Activated naive CD8-positive, alpha-beta T cell treated with anti-CD3 and anti-CD28 coated beads, Interleukin-2, amount 10 ng/mL, durations not matched to agents 7 days and 5 days (primary cell): ENCODE data around the gene LTBP2. TPM values are rescaled to one million over a fixed set of nuclear protein-coding genes. Genes with fewer than 3 reads are reported as not detected.
A peak's percentile ranks its signal among the peaks of the same experiment; 100 is the strongest.
"Not testable (repeated sequence)": the region's sequence is repeated elsewhere in the genome, so short reads cannot be mapped to it uniquely, and the experiment has no call there.

Experiments used
- ATAC-seq: fragments of 150-1000 bp; cut with Tn5 transposase; one replicate; pipeline ENCODE4 v1.10.0; 2021; ENCODE audit warnings: low read depth, moderate library complexity
- POLR2A ChIA-PET: fragments of 350-600 bp; sonication (Branson Sonifier 250); formaldehyde crosslinking; loops from one replicate; lab custom pipeline; 2021; ENCODE audit warnings: antibody characterized with exemption; lab: Charles Lee
- DNase-seq: peaks from one replicate; pipeline ENCODE4 v3.0.0; 2021
- H3K27ac Mint-ChIP-seq: one replicate; pipeline ENCODE4 v1.8.0; 2022; ENCODE audit warnings: mild to moderate bottlenecking, mixed read lengths
- H3K27me3 Mint-ChIP-seq: one replicate; pipeline ENCODE4 v1.8.0; 2022; ENCODE audit warnings: mild to moderate bottlenecking, moderate library complexity, mixed read lengths
- H3K36me3 Mint-ChIP-seq: one replicate; pipeline ENCODE4 v1.8.0; 2021; ENCODE audit warnings: mild to moderate bottlenecking, mixed read lengths
- H3K4me1 Mint-ChIP-seq: one replicate; pipeline ENCODE4 v1.8.0; 2021; ENCODE audit warnings: mixed read lengths
- H3K4me3 Mint-ChIP-seq: one replicate; pipeline ENCODE4 v1.8.0; 2022; ENCODE audit warnings: mild to moderate bottlenecking, moderate library complexity, mixed read lengths
- H3K9me3 Mint-ChIP-seq: one replicate; pipeline ENCODE4 v1.8.0; 2021; ENCODE audit warnings: mixed read lengths
- total RNA-seq, 2 experiments: library from RNA; stranded (reverse); gene quantifications; one replicate each; pipeline ENCODE4 v1.2.3, GENCODE V29; 2021

Gene LTBP2
- total RNA-seq, 2 experiments from 2014 or later = 0.28 to 1.1 TPM

DNA sequence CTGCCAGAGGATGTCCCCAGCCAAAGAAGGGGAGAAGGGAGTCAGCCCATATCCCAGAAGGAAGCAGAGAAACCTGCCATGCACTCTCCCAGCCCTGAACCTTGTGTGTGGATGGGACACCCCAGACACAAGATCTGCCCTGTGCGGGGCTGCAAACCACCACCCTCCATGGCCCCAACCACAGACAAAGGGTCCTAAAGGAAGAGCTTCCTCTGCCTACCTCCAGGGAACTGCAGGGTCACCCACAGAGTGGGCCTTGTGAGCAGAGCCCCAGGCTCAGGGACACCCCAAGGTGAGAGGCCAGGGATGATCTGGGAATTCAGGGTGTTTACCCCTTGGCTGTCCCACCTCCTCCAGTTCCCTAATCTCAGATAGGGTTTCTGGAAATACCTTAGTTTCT, 62.0 kb downstream of the LTBP2 start:
- peaks cover 19% of the 10 kb centered on the region for H3K27me3 Mint-ChIP-seq
- H3K36me3 Mint-ChIP-seq = no peaks in the 10 kb centered on the region
- DNase-seq (no peak), ATAC-seq (no peak)
- POLR2A ChIA-PET = no interaction called here
- peak overlapping the region; percentile 30 for H3K27ac Mint-ChIP-seq
- H3K4me3 Mint-ChIP-seq = no peak overlapping the region
- no peaks in the 10 kb centered on the region for H3K9me3 Mint-ChIP-seq
- peaks cover 2% of the 10 kb centered on the region for H3K4me1 Mint-ChIP-seq

DNA sequence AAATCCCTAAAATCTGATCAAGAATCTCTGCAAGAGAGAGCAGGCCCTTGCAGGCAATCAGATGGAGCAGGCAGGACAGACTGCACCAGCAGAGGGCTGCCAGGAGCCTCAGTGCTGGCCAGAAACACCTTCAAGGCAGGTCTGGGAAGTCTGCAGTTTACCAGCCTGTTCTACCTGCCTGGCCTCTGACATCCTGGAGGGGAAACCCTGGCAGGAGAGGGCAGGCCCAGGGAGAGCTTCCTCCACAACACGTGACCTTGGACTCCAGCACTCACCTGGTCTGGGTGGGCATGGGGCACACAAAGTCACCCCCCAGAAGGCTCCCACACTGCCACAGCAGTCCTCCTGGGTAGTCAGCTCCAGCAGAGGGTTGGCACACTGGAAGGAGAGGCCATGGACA, 62.4 kb downstream of the LTBP2 start:
- POLR2A ChIA-PET = no interaction called here
- no peak for ATAC-seq

DNA sequence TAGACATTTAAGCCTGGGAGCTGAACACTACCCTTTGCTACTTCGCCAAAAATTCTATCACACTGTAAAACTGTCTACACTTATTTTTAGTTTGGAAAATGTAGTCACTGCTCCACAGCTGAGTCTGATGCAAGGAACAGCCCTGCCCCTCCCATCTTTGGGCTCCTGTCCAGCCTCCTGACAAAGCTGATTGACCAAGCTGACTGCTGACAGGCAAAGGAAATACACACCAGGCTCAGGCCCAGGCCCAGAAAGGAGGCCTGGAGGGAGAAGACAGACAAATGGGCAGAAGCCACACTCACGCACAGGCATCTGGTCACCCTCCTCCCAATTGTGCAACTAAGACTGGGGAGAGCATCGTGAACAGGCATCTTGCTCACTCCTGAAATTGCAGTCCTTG, 63.2 kb downstream of the LTBP2 start:
- Mint-ChIP-seq H3K27ac (no peak overlapping the region), H3K4me1 (no peaks in the 10 kb centered on the region), H3K27me3 (peaks cover 19% of the 10 kb centered on the region), H3K36me3 (no peaks in the 10 kb centered on the region), H3K9me3 (no peaks in the 10 kb centered on the region), H3K4me3 (no peak overlapping the region)
- ATAC-seq = no peak
- POLR2A ChIA-PET = no interaction called here
- DNase-seq = no peak

More for the DNA sequence above, 62.4 kb downstream of the LTBP2 start:
- peaks cover 2% of the 10 kb centered on the region for H3K4me1 Mint-ChIP-seq
- no peak overlapping the region for H3K27ac Mint-ChIP-seq
- H3K4me3 Mint-ChIP-seq = no peak overlapping the region
- DNase-seq = no peak
- H3K9me3 Mint-ChIP-seq = no peaks in the 10 kb centered on the region
- peaks cover 19% of the 10 kb centered on the region for H3K27me3 Mint-ChIP-seq
- no peaks in the 10 kb centered on the region for H3K36me3 Mint-ChIP-seq

DNA sequence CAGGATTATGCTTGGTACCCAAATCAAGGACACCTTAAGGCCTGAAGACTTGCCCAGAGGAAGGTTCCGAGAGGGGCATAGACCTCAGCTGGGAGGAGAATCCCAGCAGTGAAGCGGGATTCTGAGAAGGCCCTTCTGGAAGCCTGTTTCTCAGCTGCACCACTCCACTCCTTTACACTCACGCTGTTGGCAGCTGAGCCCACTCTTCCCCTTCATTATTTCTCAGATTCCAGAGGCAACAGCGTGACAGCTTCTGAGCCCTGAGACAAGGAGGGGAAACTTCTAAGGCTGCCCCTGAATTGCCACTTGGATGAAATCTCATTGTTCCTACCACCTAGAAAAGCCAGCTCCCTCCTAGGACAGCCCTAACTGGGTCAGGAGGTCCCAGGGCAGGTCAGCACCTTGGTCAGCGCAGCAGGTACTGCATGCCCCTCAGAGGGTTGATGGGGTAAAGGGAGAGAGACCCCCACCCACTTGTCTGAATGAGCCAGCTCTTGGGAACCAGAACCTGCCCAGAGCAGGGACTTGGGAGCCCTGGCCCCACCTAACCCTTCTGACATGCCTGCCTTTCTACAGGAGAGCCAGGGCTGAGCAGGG, 64.6 kb downstream of the LTBP2 start:
- ATAC-seq (no peak), DNase-seq (no peak)
- H3K27me3 Mint-ChIP-seq = peaks cover 13% of the 10 kb centered on the region
- no peaks in the 10 kb centered on the region for H3K36me3 Mint-ChIP-seq
- H3K27ac Mint-ChIP-seq = no peak overlapping the region
- no peak overlapping the region for H3K4me3 Mint-ChIP-seq
- no peaks in the 10 kb centered on the region for H3K9me3 Mint-ChIP-seq
- POLR2A ChIA-PET = no interaction called here
- no peaks in the 10 kb centered on the region for H3K4me1 Mint-ChIP-seq

DNA sequence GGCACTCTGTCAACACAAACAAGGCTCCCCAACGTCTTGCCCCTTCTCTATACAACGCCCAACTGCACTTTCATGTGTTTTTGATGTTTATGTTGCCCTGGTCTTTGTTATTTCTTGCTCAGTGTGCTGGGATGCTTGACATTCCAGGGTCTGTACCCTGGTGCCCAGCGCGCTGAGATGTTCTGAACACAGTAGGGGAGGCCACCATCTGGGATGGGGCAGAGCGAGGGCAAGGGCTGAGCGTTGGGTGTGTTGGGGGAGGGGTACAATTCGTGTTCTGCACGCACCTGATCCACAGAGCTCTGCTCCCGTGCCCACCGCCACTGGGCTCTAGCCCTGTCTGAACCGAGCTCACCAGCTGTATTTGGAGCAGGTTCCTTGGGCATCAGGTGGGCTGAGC, 65.6 kb downstream of the LTBP2 start:
- Mint-ChIP-seq H3K27ac (no peak overlapping the region), H3K27me3 (peaks cover 11% of the 10 kb centered on the region), H3K9me3 (no peaks in the 10 kb centered on the region), H3K36me3 (no peaks in the 10 kb centered on the region), H3K4me3 (no peak overlapping the region), H3K4me1 (no peaks in the 10 kb centered on the region)
- ATAC-seq = no peak
- POLR2A ChIA-PET = no interaction called here
- no peak for DNase-seq

DNA sequence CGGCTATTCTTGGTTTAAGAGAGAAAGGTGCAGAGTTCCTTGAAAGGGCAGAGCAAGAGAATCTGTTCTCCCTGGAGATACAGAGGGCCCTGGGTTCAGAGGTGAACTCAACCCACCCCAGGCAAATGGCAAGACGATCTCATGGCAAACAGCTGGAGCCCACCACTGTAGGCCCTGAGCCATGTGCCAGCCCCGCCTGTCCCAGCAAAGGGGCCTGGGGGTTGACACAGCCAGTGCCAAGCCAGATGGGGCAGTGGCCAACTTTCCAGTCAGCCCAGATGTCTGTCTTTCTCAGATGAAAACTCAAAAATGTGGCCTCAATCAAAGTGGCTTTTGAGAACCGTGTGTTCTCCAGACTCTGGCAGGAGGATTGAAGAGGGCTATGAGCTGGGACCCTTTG, 66.7 kb downstream of the LTBP2 start:
- H3K27ac Mint-ChIP-seq = no peak overlapping the region
- no peak for DNase-seq
- H3K36me3 Mint-ChIP-seq = no peaks in the 10 kb centered on the region
- ATAC-seq = no peak
- no peaks in the 10 kb centered on the region for H3K4me1 Mint-ChIP-seq
- H3K27me3 Mint-ChIP-seq = peaks cover 11% of the 10 kb centered on the region
- no peak overlapping the region for H3K4me3 Mint-ChIP-seq
- POLR2A ChIA-PET = no interaction called here
- no peaks in the 10 kb centered on the region for H3K9me3 Mint-ChIP-seq

DNA sequence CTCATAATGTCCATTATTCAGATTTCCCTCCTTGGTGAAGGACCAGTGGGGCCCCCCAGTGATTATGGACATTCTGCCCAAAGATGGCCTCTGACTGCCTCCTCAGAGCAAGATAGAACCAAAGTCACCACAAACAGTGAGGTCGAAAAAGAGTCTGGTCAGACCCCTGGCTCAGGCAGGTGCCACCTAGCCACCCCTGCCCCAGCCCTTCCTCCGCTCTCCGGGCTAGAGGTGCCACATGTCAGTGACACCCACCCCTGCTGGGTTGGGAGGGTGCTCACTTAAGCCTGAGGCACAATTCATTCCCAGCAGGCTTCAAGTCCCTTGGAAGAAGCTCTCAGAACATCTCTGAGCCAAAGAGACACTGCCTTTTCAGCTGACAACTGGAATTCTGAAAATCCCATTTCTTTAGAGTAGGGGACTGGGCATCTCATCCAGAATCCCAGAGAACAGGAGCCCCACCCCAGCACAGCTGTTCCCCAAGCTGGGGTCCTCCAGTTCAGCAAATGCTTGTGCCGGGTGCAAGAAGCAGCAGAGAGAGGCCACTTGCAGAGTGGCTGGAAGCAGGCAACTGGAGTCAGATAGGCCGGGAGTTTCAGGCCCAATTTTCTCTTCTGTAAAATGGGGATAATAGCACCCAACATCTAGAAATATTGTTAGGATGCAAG, 68.1 kb downstream of the LTBP2 start:
- Mint-ChIP-seq H3K27ac (no peak overlapping the region), H3K4me1 (no peaks in the 10 kb centered on the region), H3K36me3 (no peaks in the 10 kb centered on the region), H3K27me3 (peaks cover 15% of the 10 kb centered on the region), H3K4me3 (no peak overlapping the region), H3K9me3 (no peaks in the 10 kb centered on the region)
- DNase-seq (no peak), ATAC-seq (no peak)
- POLR2A ChIA-PET = no interaction called here

DNA sequence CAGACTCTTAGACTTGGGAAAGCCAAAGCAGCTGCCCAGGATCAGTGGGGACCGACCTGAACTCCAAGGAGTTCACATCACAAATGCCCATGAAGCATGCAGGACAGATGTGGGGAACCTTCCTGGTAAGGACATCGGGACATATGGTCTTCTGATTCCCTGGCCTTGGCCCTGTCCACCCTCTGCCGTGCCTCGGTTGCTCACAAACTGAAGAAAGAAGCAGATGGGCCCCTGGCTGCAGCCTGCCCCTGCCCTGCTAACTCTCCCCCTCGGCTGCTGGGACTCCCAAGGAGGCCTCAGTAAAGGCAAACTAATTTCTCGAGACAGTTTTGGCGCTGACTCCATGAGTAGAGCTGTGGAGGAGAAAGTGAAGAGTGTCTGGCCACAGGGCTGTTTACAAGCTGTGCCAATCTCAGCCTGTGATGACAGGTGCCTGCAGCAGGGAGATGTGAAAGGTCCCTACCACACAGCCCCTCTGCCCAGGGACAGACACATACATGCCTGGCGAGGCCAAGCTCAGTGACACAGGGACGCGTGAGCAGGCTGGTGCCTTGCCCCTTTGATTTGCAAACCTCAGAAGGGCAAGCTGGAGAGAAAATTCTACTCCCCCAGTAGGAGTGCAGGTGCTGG, 69.9 kb downstream of the LTBP2 start:
- DNase-seq = no peak
- H3K27me3 Mint-ChIP-seq = peaks cover 7% of the 10 kb centered on the region
- POLR2A ChIA-PET = no interaction called here
- no peaks in the 10 kb centered on the region for H3K9me3 Mint-ChIP-seq
- no peak overlapping the region for H3K4me3 Mint-ChIP-seq
- ATAC-seq = no peak
- no peak overlapping the region for H3K27ac Mint-ChIP-seq
- no peaks in the 10 kb centered on the region for H3K4me1 Mint-ChIP-seq
- H3K36me3 Mint-ChIP-seq = no peaks in the 10 kb centered on the region

DNA sequence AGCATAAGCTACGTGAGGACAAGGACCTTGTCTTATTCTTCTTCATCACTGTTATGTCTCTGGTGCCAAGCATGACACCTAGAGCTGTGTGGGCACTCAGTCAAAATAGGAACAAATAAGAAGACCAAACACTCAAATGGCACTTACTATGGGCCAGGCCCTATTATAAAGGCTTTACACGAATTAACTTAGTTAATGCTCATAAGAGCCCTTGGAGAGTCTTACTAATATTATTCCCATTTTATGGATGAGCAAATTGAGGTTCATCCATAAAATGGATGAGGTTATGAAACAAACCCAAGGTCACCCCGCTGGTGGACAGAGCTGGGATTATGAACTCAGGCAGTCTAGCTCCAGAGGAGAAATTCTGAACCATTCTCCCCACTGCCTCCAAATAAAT, 70.8 kb downstream of the LTBP2 start:
- Mint-ChIP-seq H3K4me1 (no peaks in the 10 kb centered on the region), H3K9me3 (no peaks in the 10 kb centered on the region), H3K36me3 (no peaks in the 10 kb centered on the region), H3K4me3 (no peak overlapping the region), H3K27me3 (peaks cover 10% of the 10 kb centered on the region), H3K27ac (no peak overlapping the region)
- ATAC-seq (no peak), DNase-seq (no peak)
- POLR2A ChIA-PET = no interaction called here

DNA sequence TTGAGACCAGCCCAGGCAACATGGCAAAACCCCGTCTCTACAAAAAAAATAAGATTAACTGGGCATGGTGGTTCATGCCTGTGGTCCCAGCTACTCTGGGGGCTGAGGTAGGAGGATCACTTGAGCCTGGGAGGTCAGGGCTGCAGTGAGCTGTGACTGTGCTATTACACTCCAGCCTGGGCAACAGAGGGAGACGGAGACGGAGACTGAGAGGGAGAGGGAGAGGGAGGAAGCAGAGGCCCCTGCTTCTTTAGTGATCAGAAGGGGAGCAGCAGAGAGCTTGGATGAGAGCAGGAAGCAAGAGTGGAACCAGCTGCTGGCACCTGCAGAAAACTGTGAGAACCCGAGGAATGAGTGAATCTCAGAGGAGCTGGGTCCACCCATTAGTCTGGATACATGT, 72.5 kb downstream of the LTBP2 start:
- Mint-ChIP-seq H3K27ac (no peak overlapping the region), H3K4me3 (no peak overlapping the region), H3K27me3 (peaks cover 12% of the 10 kb centered on the region), H3K36me3 (no peaks in the 10 kb centered on the region), H3K4me1 (no peaks in the 10 kb centered on the region), H3K9me3 (no peaks in the 10 kb centered on the region)
- DNase-seq (no peak), ATAC-seq (no peak)
- POLR2A ChIA-PET = no interaction called here

DNA sequence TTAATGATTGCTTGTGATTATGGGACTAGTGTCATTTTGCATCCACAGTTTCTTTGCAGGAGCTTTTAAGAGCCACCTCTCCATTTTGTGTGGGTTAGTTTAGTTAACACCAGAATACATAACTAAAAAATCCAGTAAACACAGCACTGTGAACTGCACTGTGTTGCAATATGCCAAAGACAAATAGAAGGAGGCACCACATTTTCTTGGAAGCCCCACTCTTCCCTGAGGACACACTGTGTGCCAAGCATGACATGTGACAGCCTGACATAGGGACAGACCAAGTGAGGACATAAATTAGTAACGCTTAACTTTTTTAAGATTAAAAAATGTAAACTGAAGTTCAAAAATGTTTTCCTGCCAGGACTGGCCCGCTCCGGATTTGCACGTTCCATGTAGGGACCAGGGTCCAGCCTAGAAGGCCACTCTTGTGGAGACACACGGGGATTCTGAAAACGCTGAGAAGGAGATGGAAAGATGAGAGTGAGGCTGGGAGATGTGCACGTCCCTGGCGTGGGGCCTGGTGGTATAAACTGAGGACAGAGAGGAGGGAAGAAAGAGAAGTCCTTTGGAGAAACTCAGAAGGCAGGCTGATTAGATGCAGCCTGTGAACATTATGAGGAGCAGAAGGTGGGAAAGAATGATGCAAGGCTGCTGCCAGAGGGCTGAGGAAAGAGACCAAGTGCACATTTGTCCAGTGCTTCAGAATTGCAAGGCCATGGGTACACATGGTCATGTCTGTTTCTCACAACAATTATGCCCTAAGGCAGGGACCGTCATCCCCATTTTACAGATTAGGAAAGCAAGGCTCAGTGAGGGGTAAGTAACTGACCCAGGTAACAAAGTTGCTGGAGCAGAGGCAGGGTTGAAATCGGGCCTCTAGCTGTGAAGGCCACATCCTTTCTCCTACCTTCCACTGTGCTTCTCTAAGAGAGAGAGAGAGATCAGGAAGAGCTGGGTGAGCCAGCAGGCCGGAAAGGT, 73.3 kb downstream of the LTBP2 start:
- ATAC-seq = no peak
- H3K4me1 Mint-ChIP-seq = no peaks in the 10 kb centered on the region
- POLR2A ChIA-PET = no interaction called here
- H3K4me3 Mint-ChIP-seq = no peak overlapping the region
- H3K9me3 Mint-ChIP-seq = no peaks in the 10 kb centered on the region
- peaks cover 14% of the 10 kb centered on the region for H3K27me3 Mint-ChIP-seq
- no peaks in the 10 kb centered on the region for H3K36me3 Mint-ChIP-seq
- H3K27ac Mint-ChIP-seq = no peak overlapping the region
- DNase-seq = no peak

DNA sequence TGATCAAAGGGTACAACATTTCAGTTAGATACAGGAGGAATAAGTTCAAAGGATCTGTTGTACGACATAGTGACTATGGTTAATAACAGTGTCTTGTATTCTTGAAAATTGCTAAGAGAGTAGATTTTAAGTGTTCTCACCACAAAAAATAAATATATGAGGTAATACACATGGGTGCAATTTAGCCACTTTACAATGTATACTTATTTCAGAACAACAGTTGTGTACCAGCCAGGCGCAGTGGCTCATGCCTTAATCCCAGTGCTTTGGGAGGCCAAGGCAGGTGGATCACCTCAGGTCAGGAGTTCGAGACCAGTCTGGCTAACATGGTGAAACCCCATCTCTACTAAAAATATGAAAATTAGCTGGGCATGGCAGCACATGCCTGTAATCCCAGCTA, 75.7 kb downstream of the LTBP2 start:
- ATAC-seq, H3K4me3 Mint-ChIP-seq, H3K36me3 Mint-ChIP-seq, H3K27ac Mint-ChIP-seq, DNase-seq, H3K4me1 Mint-ChIP-seq, H3K9me3 Mint-ChIP-seq, POLR2A ChIA-PET: not testable (repeated sequence)
- peaks cover 11% of the 10 kb centered on the region for H3K27me3 Mint-ChIP-seq

DNA sequence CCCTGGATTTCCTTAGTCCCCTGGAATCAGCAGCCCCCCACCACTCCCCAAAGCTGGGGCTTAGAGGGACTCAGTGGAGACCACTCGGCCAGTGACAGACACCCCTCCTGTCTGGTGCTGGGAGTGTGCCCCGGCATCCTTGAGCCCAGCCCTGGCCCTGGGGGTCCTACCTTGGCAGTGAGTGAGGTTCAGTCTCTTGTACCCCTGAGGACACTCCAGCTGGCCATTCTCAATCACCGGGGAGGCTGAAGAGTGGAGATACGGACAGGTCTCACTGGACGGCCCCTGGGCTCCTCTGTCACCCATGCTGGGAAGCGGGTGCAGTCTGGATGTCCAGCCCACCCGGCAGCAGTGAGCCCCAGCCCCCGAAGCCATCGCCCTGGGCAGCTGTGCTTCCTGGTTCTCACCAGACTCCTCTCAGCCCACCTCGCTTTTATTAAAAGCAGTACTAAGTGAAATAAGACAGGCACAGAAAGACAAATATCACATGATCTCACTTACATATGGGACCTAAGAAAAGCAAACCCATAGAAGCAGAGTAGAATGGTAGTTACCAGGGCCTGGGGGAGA, 76.2 kb downstream of the LTBP2 start:
- ATAC-seq = no peak
- POLR2A ChIA-PET = interaction anchor here (0.6 kb wide), 1 partner anchor 216 kb away, joined by 4 read pairs; no protein-coding TSS in a partner anchor
- no peaks in the 10 kb centered on the region for H3K9me3 Mint-ChIP-seq
- H3K27me3 Mint-ChIP-seq = peaks cover 11% of the 10 kb centered on the region
- peaks cover 5% of the 10 kb centered on the region for H3K4me1 Mint-ChIP-seq
- H3K36me3 Mint-ChIP-seq = no peaks in the 10 kb centered on the region
- DNase-seq = no peak
- H3K27ac Mint-ChIP-seq = no peak overlapping the region
- H3K4me3 Mint-ChIP-seq = no peak overlapping the region
